HepG2 (cell line): ENCODE results near the gene SPRR4.

Experiments used
- CEBPB ChIP-seq: IDR thresholded peaks from 2 replicates; pipeline ENCODE4 v1.6.1; 2011; ENCODE audit warnings: low read depth, low read length, improper control_type of control experiment, borderline replicate concordance
- ETV6 ChIP-seq: sonication (generic); formaldehyde crosslinking; conservative IDR thresholded peaks from 2 replicates; pipeline ENCODE4 v1.4.0; 2020; ENCODE audit warnings: missing genetic modification reagents
- KDM1A ChIP-seq: IDR thresholded peaks from 2 replicates; pipeline ENCODE4 v1.6.1; 2016; ENCODE audit warnings: missing compliant biosample characterization
- MAFF ChIP-seq: IDR thresholded peaks from 2 replicates; pipeline ENCODE4 v1.6.1; 2011; ENCODE audit warnings: low read depth, low read length, improper control_type of control experiment
- POLR2A ChIP-seq, 2 experiments: IDR thresholded peaks; 2 replicates each; pipeline ENCODE4 v1.6.1; 2011; ENCODE audit warnings: low read depth in 2 of 2, low read length in 2 of 2, mild to moderate bottlenecking in 1 of 2, moderate library complexity in 1 of 2; ENCODE audit not compliant: insufficient read depth in 1 of 2
- POLR2AphosphoS5 ChIP-seq: IDR thresholded peaks from 2 replicates; pipeline ENCODE4 v1.6.1; 2012; ENCODE audit warnings: low read depth, low read length
- ZNF768 ChIP-seq: sonication (generic); formaldehyde crosslinking; IDR thresholded peaks from 2 replicates; pipeline ENCODE4 v1.4.0; 2020; ENCODE audit warnings: missing genetic modification reagents
- ZNF816 ChIP-seq: sonication (generic); formaldehyde crosslinking; IDR thresholded peaks from 2 replicates; pipeline ENCODE4 v1.8.0; 2022; ENCODE audit warnings: missing genetic modification reagents, mild to moderate bottlenecking, borderline replicate concordance
- TF ChIP-seq, protein P1 (sequence below): sonication (generic); formaldehyde crosslinking; IDR thresholded peaks from 2 replicates; pipeline ENCODE4 v1.5.0; 2020; ENCODE audit warnings: mild to moderate bottlenecking, missing genetic modification reagents, moderate library complexity
- TF ChIP-seq, protein P2 (sequence below): conservative IDR thresholded peaks from 2 replicates; pipeline ENCODE4 v1.6.1; 2018; ENCODE audit warnings: missing genetic modification reagents
- TF ChIP-seq, protein P3 (sequence below), 2 experiments: sonication (generic) in 1 of 2; formaldehyde crosslinking in 1 of 2; IDR thresholded peaks; 2 replicates each; pipeline versions ENCODE4 v1.5.1 to v1.6.1; 2011 to 2020; ENCODE audit warnings: borderline replicate concordance in 1 of 2, low read depth in 1 of 2, low read length in 1 of 2, mild to moderate bottlenecking in 1 of 2, missing genetic modification reagents in 1 of 2, moderate library complexity in 1 of 2
- TF ChIP-seq, protein P4 (sequence below): IDR thresholded peaks from 2 replicates; pipeline ENCODE4 v1.6.1; 2016; ENCODE audit warnings: low read depth
- TF ChIP-seq, protein P5 (sequence below), 2 experiments: fragments of 450-650 bp in 1 of 2; sonication (generic) in 1 of 2; formaldehyde crosslinking in 1 of 2; IDR thresholded peaks; 2 replicates each; pipeline versions ENCODE4 v1.6.1 to v1.8.0; 2016 to 2022; ENCODE audit warnings: antibody characterized with exemption in 1 of 2, mild to moderate bottlenecking in 1 of 2, missing genetic modification reagents in 1 of 2
- TF ChIP-seq, protein P6 (sequence below): sonication (generic); formaldehyde crosslinking; IDR thresholded peaks from 2 replicates; pipeline ENCODE4 v1.4.0; 2020; ENCODE audit warnings: missing genetic modification reagents, borderline replicate concordance

DNA sequence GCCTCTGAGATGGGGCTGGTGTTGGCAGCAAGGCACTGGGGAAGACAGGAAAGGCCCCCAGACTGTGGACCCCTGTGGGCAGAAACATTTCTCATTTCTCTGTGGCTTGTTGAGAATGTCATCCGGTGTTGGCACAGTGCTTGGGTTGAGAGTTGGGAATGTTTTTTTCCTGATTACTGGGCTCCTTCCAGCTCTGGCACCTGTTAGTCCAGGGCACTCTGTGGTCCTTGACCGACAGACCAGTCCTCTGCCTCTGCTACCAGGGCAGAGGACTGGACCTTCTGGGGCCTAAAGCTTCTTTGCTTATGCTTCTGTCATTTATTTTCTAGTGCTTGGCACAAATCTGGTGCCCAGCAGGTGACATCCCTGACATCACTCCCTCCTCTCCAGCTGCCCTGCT lies 28.3 kb upstream of the SPRR4 start:
- TF ChIP-seq ETV6 (no peak), KDM1A (CRISPR knock-in tag) (no peak), POLR2A (IDR thresholded peaks at IDR 0.05; ENCODE audit: insufficient read depth in 1 of 2, low read depth in 2 of 2, low read length in 2 of 2) (no peak), ZNF768 (no peak), POLR2AphosphoS5 (no peak), ZNF816 (CRISPR knock-in tag) (no peak), MAFF (no peak), CEBPB (no peak)
- TF ChIP-seq, protein P1, sequence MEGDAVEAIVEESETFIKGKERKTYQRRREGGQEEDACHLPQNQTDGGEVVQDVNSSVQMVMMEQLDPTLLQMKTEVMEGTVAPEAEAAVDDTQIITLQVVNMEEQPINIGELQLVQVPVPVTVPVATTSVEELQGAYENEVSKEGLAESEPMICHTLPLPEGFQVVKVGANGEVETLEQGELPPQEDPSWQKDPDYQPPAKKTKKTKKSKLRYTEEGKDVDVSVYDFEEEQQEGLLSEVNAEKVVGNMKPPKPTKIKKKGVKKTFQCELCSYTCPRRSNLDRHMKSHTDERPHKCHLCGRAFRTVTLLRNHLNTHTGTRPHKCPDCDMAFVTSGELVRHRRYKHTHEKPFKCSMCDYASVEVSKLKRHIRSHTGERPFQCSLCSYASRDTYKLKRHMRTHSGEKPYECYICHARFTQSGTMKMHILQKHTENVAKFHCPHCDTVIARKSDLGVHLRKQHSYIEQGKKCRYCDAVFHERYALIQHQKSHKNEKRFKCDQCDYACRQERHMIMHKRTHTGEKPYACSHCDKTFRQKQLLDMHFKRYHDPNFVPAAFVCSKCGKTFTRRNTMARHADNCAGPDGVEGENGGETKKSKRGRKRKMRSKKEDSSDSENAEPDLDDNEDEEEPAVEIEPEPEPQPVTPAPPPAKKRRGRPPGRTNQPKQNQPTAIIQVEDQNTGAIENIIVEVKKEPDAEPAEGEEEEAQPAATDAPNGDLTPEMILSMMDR, result no peak
- TF ChIP-seq, protein P2, sequence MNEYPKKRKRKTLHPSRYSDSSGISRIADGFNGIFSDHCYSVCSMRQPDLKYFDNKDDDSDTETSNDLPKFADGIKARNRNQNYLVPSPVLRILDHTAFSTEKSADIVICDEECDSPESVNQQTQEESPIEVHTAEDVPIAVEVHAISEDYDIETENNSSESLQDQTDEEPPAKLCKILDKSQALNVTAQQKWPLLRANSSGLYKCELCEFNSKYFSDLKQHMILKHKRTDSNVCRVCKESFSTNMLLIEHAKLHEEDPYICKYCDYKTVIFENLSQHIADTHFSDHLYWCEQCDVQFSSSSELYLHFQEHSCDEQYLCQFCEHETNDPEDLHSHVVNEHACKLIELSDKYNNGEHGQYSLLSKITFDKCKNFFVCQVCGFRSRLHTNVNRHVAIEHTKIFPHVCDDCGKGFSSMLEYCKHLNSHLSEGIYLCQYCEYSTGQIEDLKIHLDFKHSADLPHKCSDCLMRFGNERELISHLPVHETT (CRISPR knock-in tag), result no peak
- TF ChIP-seq, protein P3, sequence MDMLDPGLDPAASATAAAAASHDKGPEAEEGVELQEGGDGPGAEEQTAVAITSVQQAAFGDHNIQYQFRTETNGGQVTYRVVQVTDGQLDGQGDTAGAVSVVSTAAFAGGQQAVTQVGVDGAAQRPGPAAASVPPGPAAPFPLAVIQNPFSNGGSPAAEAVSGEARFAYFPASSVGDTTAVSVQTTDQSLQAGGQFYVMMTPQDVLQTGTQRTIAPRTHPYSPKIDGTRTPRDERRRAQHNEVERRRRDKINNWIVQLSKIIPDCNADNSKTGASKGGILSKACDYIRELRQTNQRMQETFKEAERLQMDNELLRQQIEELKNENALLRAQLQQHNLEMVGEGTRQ (IDR thresholded peaks at IDR 0.05; ENCODE audit: low read depth, low read length), result no peak
- TF ChIP-seq, protein P3 (CRISPR knock-in tag; IDR thresholded peaks at IDR 0.05; ENCODE audit: borderline replicate concordance), result no peak
- TF ChIP-seq, protein P4, sequence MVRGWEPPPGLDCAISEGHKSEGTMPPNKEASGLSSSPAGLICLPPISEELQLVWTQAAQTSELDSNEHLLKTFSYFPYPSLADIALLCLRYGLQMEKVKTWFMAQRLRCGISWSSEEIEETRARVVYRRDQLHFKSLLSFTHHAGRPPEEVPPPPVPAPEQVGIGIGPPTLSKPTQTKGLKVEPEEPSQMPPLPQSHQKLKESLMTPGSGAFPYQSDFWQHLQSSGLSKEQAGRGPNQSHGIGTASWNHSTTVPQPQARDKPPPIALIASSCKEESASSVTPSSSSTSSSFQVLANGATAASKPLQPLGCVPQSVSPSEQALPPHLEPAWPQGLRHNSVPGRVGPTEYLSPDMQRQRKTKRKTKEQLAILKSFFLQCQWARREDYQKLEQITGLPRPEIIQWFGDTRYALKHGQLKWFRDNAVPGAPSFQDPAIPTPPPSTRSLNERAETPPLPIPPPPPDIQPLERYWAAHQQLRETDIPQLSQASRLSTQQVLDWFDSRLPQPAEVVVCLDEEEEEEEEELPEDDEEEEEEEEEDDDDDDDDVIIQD (CRISPR knock-in tag), result no peak
- TF ChIP-seq, protein P5, sequence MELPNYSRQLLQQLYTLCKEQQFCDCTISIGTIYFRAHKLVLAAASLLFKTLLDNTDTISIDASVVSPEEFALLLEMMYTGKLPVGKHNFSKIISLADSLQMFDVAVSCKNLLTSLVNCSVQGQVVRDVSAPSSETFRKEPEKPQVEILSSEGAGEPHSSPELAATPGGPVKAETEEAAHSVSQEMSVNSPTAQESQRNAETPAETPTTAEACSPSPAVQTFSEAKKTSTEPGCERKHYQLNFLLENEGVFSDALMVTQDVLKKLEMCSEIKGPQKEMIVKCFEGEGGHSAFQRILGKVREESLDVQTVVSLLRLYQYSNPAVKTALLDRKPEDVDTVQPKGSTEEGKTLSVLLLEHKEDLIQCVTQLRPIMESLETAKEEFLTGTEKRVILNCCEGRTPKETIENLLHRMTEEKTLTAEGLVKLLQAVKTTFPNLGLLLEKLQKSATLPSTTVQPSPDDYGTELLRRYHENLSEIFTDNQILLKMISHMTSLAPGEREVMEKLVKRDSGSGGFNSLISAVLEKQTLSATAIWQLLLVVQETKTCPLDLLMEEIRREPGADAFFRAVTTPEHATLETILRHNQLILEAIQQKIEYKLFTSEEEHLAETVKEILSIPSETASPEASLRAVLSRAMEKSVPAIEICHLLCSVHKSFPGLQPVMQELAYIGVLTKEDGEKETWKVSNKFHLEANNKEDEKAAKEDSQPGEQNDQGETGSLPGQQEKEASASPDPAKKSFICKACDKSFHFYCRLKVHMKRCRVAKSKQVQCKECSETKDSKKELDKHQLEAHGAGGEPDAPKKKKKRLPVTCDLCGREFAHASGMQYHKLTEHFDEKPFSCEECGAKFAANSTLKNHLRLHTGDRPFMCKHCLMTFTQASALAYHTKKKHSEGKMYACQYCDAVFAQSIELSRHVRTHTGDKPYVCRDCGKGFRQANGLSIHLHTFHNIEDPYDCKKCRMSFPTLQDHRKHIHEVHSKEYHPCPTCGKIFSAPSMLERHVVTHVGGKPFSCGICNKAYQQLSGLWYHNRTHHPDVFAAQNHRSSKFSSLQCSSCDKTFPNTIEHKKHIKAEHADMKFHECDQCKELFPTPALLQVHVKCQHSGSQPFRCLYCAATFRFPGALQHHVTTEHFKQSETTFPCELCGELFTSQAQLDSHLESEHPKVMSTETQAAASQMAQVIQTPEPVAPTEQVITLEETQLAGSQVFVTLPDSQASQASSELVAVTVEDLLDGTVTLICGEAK (IDR thresholded peaks at IDR 0.05), result no peak
- TF ChIP-seq, protein P5 (CRISPR knock-in tag; IDR thresholded peaks at IDR 0.05), result no peak
- TF ChIP-seq, protein P6, sequence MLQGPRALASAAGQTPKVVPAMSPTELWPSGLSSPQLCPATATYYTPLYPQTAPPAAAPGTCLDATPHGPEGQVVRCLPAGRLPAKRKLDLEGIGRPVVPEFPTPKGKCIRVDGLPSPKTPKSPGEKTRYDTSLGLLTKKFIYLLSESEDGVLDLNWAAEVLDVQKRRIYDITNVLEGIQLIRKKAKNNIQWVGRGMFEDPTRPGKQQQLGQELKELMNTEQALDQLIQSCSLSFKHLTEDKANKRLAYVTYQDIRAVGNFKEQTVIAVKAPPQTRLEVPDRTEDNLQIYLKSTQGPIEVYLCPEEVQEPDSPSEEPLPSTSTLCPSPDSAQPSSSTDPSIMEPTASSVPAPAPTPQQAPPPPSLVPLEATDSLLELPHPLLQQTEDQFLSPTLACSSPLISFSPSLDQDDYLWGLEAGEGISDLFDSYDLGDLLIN (CRISPR knock-in tag), result no peak
